H1 (cell line): Measurements from ENCODE around the gene OR51E1.

ENCODE experiments used
- BRCA1 ChIP-seq: IDR thresholded peaks from 2 replicates; pipeline ENCODE4 v1.6.1; 2012; ENCODE audit warnings: low read depth, low read length, improper control_type of control experiment
- CTCF ChIP-seq, 3 experiments: IDR thresholded peaks; 1 replicate in 2 of 3; 2 replicates in 1 of 3; pipeline versions ENCODE4 v1.5.1 to v1.6.1; 2011; ENCODE audit warnings: low read length in 3 of 3, mild to moderate bottlenecking in 3 of 3, inconsistent platforms in 2 of 3, low read depth in 1 of 3, moderate library complexity in 1 of 3; ENCODE audit not compliant: insufficient read depth in 1 of 3; ENCODE audit errors: control extremely low read depth in 1 of 3
- EP300 ChIP-seq, 2 experiments: IDR thresholded peaks; 1 replicate in 1 of 2; 2 replicates in 1 of 2; pipeline ENCODE4 v1.6.1; 2011 to 2012; ENCODE audit warnings: low read depth in 2 of 2, low read length in 2 of 2, mild to moderate bottlenecking in 2 of 2, borderline replicate concordance in 1 of 2, inconsistent platforms in 1 of 2, moderate library complexity in 1 of 2
- POLR2A ChIP-seq, 2 experiments: IDR thresholded peaks; 1 replicate in 1 of 2; 2 replicates in 1 of 2; pipeline ENCODE4 v1.6.1; 2011; ENCODE audit warnings: low read depth in 2 of 2, low read length in 2 of 2, mild to moderate bottlenecking in 2 of 2; ENCODE audit errors: control extremely low read depth in 1 of 2
- RAD21 ChIP-seq, 2 experiments: IDR thresholded peaks in 1 of 2; conservative IDR thresholded peaks in 1 of 2; 2 replicates each; pipeline ENCODE4 v1.6.1; 2011; ENCODE audit warnings: low read depth in 2 of 2, low read length in 2 of 2, improper control_type of control experiment in 1 of 2, inconsistent platforms in 1 of 2, mild to moderate bottlenecking in 1 of 2, moderate library complexity in 1 of 2
- RFX5 ChIP-seq: IDR thresholded peaks from 2 replicates; pipeline ENCODE4 v1.6.1; 2011; ENCODE audit warnings: low read depth, low read length, improper control_type of control experiment, borderline replicate concordance
- SIN3A ChIP-seq, 2 experiments: IDR thresholded peaks in 1 of 2; conservative IDR thresholded peaks in 1 of 2; 2 replicates each; pipeline ENCODE4 v1.6.1; 2011 to 2012; ENCODE audit warnings: low read length in 2 of 2, improper control_type of control experiment in 1 of 2, low read depth in 1 of 2, mild to moderate bottlenecking in 1 of 2

DNA sequence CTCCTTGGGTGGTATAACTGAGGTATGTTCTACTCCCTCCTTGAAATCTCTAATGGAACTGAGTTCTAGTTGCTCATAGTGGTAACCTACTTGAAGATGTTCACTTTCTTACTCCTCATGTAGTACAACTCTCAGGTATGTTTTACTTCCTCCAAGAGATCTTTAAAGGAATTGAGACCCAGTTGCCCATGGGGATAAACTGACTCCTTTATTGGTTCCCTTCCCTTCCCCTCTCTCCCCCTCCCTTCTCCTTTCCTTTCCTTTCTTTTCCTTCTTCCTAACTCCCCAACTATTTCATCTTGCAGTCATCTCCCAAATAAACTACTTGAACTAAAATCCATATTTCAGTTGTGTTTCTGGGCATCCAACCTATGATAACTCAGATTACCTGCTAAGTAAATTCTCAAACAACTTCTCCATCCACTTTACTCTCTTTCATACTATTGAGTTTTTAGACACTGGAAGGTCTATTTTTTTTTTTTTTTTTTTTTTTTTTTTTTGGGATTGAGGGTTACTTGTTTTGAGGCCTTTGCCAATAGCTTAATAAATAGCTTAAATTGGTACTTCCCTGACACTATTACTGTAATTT lies 27.8 kb upstream of the OR51E1 start:
- TF ChIP-seq SIN3A (conservative IDR thresholded peaks at IDR 0.05 in 1 of 2, IDR thresholded peaks at IDR 0.05 in 1 of 2; ENCODE audit: low read depth in 1 of 2, low read length in 2 of 2) (no peak), RFX5 (no peak), EP300 (IDR thresholded peaks at IDR 0.05; ENCODE audit: borderline replicate concordance in 1 of 2, low read depth in 2 of 2, low read length in 2 of 2) (no peak), RAD21 (IDR thresholded peaks at IDR 0.05 in 1 of 2, conservative IDR thresholded peaks at IDR 0.05 in 1 of 2; ENCODE audit: low read depth in 2 of 2, low read length in 2 of 2) (no peak), BRCA1 (no peak), CTCF (IDR thresholded peaks at IDR 0.05; ENCODE audit: control extremely low read depth in 1 of 3, insufficient read depth in 1 of 3, low read depth in 1 of 3, low read length in 3 of 3) (no peak), POLR2A (IDR thresholded peaks at IDR 0.05; ENCODE audit: control extremely low read depth in 1 of 2, low read depth in 2 of 2, low read length in 2 of 2) (no peak)
